Gastroesophageal sphincter (tissue), 4 donors: ENCODE data around the gene GEMIN8. TPM values are rescaled to one million over a fixed set of nuclear protein-coding genes. Genes with fewer than 3 reads are reported as not detected.

Experiments used
- ATAC-seq: fragments of 150-250 bp; one replicate; pipeline ENCODE4 v1.9.1; 2016; ENCODE audit warnings: mild to moderate bottlenecking, moderate library complexity
- H3K27ac ChIP-seq, 4 donors: fragments of 200-600 bp; sonication (generic) in 3 of 4; 1 replicate in 3 of 4; 2 replicates in 1 of 4; pipeline ENCODE4 v1.5.1; 2016 to 2019
- H3K27me3 ChIP-seq: fragments of 200-600 bp; sonication (generic); one replicate; pipeline ENCODE4 v1.5.1; 2019
- H3K36me3 ChIP-seq, 2 donors: fragments of 200-600 bp; sonication (generic); one replicate each; pipeline ENCODE4 v1.5.1; 2019; ENCODE audit warnings: control low read depth in 1 of 2
- H3K4me1 ChIP-seq, 3 donors: fragments of 200-600 bp; sonication (generic); 1 replicate in 2 of 3; 2 replicates in 1 of 3; pipeline ENCODE4 v1.5.1; 2016 to 2019; ENCODE audit warnings: control low read depth in 2 of 3
- H3K4me3 ChIP-seq, 2 donors: fragments of 200-600 bp; sonication (generic); one replicate each; pipeline ENCODE4 v1.5.1; 2019; ENCODE audit warnings: mild to moderate bottlenecking in 1 of 2, moderate library complexity in 1 of 2
- H3K9me3 ChIP-seq, 3 donors: fragments of 200-600 bp; sonication (generic); one replicate each; pipeline ENCODE4 v1.5.1; 2017 to 2019; ENCODE audit warnings: control low read depth in 2 of 3
- CTCF ChIP-seq, 4 experiments: fragments of 200-600 bp in 2 of 4; fragments of 450-650 bp in 2 of 4; sonication (generic) in 1 of 4; IDR thresholded peaks; one replicate each; pipeline ENCODE4 v1.5.1; 2017 to 2019; ENCODE audit warnings: antibody characterized with exemption in 4 of 4, mild to moderate bottlenecking in 2 of 4, moderate library complexity in 2 of 4
- EP300 ChIP-seq: sonication (generic); formaldehyde crosslinking; IDR thresholded peaks from one replicate; pipeline ENCODE4 v1.6.1; 2017; ENCODE audit warnings: antibody characterized with exemption, mild to moderate bottlenecking
- POLR2A ChIP-seq, 2 donors: fragments of 450-650 bp; IDR thresholded peaks; one replicate each; pipeline ENCODE4 v1.6.1; 2017; ENCODE audit warnings: antibody characterized with exemption in 2 of 2, mild to moderate bottlenecking in 2 of 2, moderate library complexity in 1 of 2
- POLR2AphosphoS5 ChIP-seq: sonication (generic); formaldehyde crosslinking; IDR thresholded peaks from one replicate; pipeline ENCODE4 v1.6.1; 2017; ENCODE audit warnings: antibody characterized with exemption
- WGBS, 2 donors: methylation state at CpG; one replicate each; pipeline ENCODE4 v1.1.5; 2018; ENCODE audit warnings: low coverage in 1 of 2; 5-methylcytosine and 5-hydroxymethylcytosine counted together
- total RNA-seq, 4 donors: library from RNA; depleted of rRNA; stranded (reverse); fragments of >200 nt; gene quantifications; one replicate each; pipeline ENCODE4 v1.1.0, GENCODE V29; 2016

The GEMIN8 gene
- total RNA-seq, 4 donors from 2014 or later, result 11.0 to 25.6 (median 20.7) TPM

GRCh38 chrX:14022019-14022418, 7.7 kb downstream of the GEMIN8 start:
- no peak for TF ChIP-seq POLR2AphosphoS5
- TF ChIP-seq CTCF (IDR thresholded peaks at IDR 0.05), result no peak
- no peak for TF ChIP-seq EP300
- no peak for TF ChIP-seq POLR2A (IDR thresholded peaks at IDR 0.05)
- no peaks in the 10 kb centered on the region for H3K27me3 ChIP-seq
- H3K9me3 ChIP-seq, result no peaks in the 10 kb centered on the region
- H3K27ac ChIP-seq, result no peak overlapping the region
- no peak overlapping the region for H3K4me3 ChIP-seq
- peaks cover 0 to 22% of the 10 kb centered on the region in 2 donors for H3K36me3 ChIP-seq
- peaks cover 0 to 3% (median 0%) of the 10 kb centered on the region in 3 donors for H3K4me1 ChIP-seq
- ATAC-seq, result no peak

DNA sequence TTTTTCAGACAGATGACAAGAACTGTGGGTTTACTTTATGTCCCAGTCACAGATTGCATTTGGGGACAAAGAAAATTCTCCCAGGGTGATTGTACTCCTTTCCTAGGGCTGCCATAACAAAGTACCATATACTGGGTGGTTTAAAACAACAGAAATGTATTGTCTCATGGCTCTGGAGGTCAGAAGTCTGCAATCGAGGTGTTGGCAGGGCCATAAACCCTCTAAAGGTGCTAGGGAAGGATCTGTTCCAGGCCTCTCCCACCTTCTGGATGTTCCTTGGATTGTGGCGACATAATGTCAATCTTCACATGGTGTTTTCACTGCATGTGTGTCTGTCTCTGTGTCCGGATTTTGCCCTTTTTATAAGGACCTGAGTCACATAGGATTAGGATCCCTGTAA, 12.3 kb downstream of the GEMIN8 start:
- Histone ChIP-seq H3K4me3 (no peak overlapping the region), H3K27ac (no peak overlapping the region), H3K9me3 (no peaks in the 10 kb centered on the region), H3K4me1 (peaks cover 0 to 7% (median 0%) of the 10 kb centered on the region in 3 donors), H3K36me3 (peaks cover 0 to 22% of the 10 kb centered on the region in 2 donors), H3K27me3 (no peaks in the 10 kb centered on the region)
- WGBS, 2 donors, result 90 to 100% methylated on average over 2 of the region's 3 CpGs
- no peak for ATAC-seq
- TF ChIP-seq EP300 (no peak), POLR2AphosphoS5 (no peak), CTCF (IDR thresholded peaks at IDR 0.05) (no peak), POLR2A (IDR thresholded peaks at IDR 0.05) (no peak)

DNA sequence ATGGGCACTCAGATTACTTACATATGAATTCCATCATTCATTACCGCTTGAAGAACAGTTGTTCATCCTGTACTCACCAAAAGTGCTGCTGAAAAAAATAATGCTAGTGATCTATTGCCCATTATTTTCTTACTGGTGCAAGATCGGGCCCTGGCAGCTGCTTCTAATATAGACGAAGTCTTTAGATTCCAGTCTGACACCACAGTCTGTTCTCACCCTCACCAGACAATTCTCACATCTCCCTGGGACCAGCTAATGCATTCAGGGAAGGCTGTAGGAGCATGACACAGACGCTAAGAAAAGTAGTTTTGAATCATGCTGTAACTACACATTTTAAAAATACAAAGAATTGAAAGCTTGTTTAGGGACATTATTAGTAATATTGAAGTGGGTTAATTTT, 13.8 kb downstream of the GEMIN8 start:
- H3K4me3 ChIP-seq, result no peak overlapping the region
- WGBS, 2 donors, result 60 to 76% methylated on average over 1 to 4 of the region's 4 CpGs
- H3K36me3 ChIP-seq, result peaks cover 0 to 22% of the 10 kb centered on the region in 2 donors
- H3K9me3 ChIP-seq, result no peaks in the 10 kb centered on the region
- peak overlapping the region in 2 of 4 donors; percentile 19 to 54 for H3K27ac ChIP-seq
- no peak for TF ChIP-seq CTCF (IDR thresholded peaks at IDR 0.05)
- TF ChIP-seq POLR2AphosphoS5, result no peak
- no peak for TF ChIP-seq EP300
- TF ChIP-seq POLR2A (IDR thresholded peaks at IDR 0.05), result no peak
- no peaks in the 10 kb centered on the region for H3K27me3 ChIP-seq
- ATAC-seq, result no peak
- peaks cover 0 to 7% (median 0%) of the 10 kb centered on the region in 3 donors for H3K4me1 ChIP-seq

DNA sequence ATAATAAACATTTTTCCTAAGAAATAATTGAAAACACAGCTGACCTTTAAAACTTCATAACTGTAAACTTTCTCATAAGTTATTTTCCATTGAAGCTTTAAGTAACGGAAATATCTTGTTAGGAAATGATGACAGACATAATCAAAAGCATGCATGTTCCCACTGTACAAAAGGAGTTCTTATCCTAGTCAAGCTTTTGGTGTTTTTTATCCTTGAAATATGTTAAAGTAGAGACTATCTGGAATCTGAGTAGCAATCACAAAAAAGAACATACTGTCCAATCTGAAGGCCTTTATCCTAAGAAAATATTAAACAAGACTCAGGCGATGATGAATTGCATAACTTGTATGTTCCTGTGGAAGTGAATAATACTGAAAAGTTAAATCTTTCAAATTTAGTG, 14.4 kb downstream of the GEMIN8 start:
- no peaks in the 10 kb centered on the region for H3K9me3 ChIP-seq
- H3K27ac ChIP-seq, result peak overlapping the region in 2 of 4 donors; percentile 20 to 54
- H3K4me3 ChIP-seq, result no peak overlapping the region
- 80 to 83% methylated on average over 2 of the region's 2 CpGs for WGBS, 2 donors
- H3K36me3 ChIP-seq, result peaks cover 0 to 16% of the 10 kb centered on the region in 2 donors
- H3K4me1 ChIP-seq, result peaks cover 0 to 7% (median 0%) of the 10 kb centered on the region in 3 donors
- no peak for ATAC-seq
- no peak for TF ChIP-seq EP300
- TF ChIP-seq POLR2AphosphoS5, result no peak
- no peak for TF ChIP-seq POLR2A (IDR thresholded peaks at IDR 0.05)
- no peak for TF ChIP-seq CTCF (IDR thresholded peaks at IDR 0.05)
- no peaks in the 10 kb centered on the region for H3K27me3 ChIP-seq

GRCh38 chrX:14014526-14014925, 15.2 kb downstream of the GEMIN8 start:
- H3K9me3 ChIP-seq, result no peaks in the 10 kb centered on the region
- peak overlapping the region in 2 of 4 donors; percentile 20 to 54 for H3K27ac ChIP-seq
- peaks cover 0 to 8% of the 10 kb centered on the region in 2 donors for H3K36me3 ChIP-seq
- TF ChIP-seq POLR2AphosphoS5 (no peak), CTCF (IDR thresholded peaks at IDR 0.05) (no peak), EP300 (no peak), POLR2A (IDR thresholded peaks at IDR 0.05) (no peak)
- no peak for ATAC-seq
- 84 to 90% methylated on average over 2 to 4 of the region's 4 CpGs for WGBS, 2 donors
- peaks cover 0 to 7% (median 0%) of the 10 kb centered on the region in 3 donors for H3K4me1 ChIP-seq
- no peak overlapping the region for H3K4me3 ChIP-seq
- no peaks in the 10 kb centered on the region for H3K27me3 ChIP-seq
